Tibial nerve (tissue), 4 donors: ENCODE data around the gene UPK1A.

Source experiments
- EP300 ChIP-seq, 2 donors: sonication (generic); formaldehyde crosslinking; IDR thresholded peaks; one replicate each; pipeline ENCODE4 v1.6.1; 2017; ENCODE audit warnings: antibody characterized with exemption in 2 of 2, mild to moderate bottlenecking in 1 of 2
- TF ChIP-seq, protein P1 (sequence below), 5 experiments: fragments of 200-600 bp in 3 of 5; fragments of 450-650 bp in 2 of 5; sonication (generic) in 3 of 5; IDR thresholded peaks; one replicate each; pipeline ENCODE4 v1.5.1; 2016 to 2019; ENCODE audit warnings: antibody characterized with exemption in 5 of 5, mild to moderate bottlenecking in 3 of 5, moderate library complexity in 2 of 5

GRCh38 chr19:35665604-35666003 lies 713 bp upstream of the UPK1A start:
- TF ChIP-seq, protein P1, sequence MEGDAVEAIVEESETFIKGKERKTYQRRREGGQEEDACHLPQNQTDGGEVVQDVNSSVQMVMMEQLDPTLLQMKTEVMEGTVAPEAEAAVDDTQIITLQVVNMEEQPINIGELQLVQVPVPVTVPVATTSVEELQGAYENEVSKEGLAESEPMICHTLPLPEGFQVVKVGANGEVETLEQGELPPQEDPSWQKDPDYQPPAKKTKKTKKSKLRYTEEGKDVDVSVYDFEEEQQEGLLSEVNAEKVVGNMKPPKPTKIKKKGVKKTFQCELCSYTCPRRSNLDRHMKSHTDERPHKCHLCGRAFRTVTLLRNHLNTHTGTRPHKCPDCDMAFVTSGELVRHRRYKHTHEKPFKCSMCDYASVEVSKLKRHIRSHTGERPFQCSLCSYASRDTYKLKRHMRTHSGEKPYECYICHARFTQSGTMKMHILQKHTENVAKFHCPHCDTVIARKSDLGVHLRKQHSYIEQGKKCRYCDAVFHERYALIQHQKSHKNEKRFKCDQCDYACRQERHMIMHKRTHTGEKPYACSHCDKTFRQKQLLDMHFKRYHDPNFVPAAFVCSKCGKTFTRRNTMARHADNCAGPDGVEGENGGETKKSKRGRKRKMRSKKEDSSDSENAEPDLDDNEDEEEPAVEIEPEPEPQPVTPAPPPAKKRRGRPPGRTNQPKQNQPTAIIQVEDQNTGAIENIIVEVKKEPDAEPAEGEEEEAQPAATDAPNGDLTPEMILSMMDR (IDR thresholded peaks at IDR 0.05) = no peak
- no peak for TF ChIP-seq EP300 (IDR thresholded peaks at IDR 0.05)
